Renal pelvis (tissue), 12 donors: Measurements from ENCODE around the gene ZNF561. TPM values are rescaled to one million over a fixed set of nuclear protein-coding genes. Genes with fewer than 3 reads are reported as not detected.
"Not testable (repeated sequence)": the region's sequence is repeated elsewhere in the genome, so short reads cannot be mapped to it uniquely, and the experiment has no call there.

Experiments
- DNase-seq: peaks from one replicate; pipeline ENCODE4 v3.0.0-alpha.2; 2013
- long read RNA-seq, 16 experiments: transcript quantifications; one replicate each; lab custom pipeline, GENCODE V29; 2026
- polyA plus RNA-seq, 3 donors: library from polyadenylated mRNA; unstranded; fragments of 120-200 nt; gene quantifications; one replicate each; pipeline ENCODE4 v1.2.1, GENCODE V29; 2013; ENCODE audit not compliant: insufficient read length in 3 of 3

Gene ZNF561
- 10 to 100 TPM; 43.7 to 58.9 (median 57.6) TPM for polyA plus RNA-seq
- long read RNA-seq, donor 1, full-length matches to known transcripts, result 8 of 14 reads
- long read RNA-seq, donor 1, partial matches to known transcripts, result 6 of 14 reads
- long read RNA-seq, donor 1, other reads (novel, unspliced or antisense), result 0 of 14 reads
- long read RNA-seq, donor 2, full-length matches to known transcripts, result 8 of 19 reads
- long read RNA-seq, donor 2, partial matches to known transcripts, result 0 of 19 reads
- long read RNA-seq, donor 2, other reads (novel, unspliced or antisense), result 11 of 19 reads
- long read RNA-seq, donor 3, full-length matches to known transcripts, result 9 of 16 reads
- long read RNA-seq, donor 3, partial matches to known transcripts, result 7 of 16 reads
- long read RNA-seq, donor 3, other reads (novel, unspliced or antisense), result 0 of 16 reads
- long read RNA-seq, donor 4, full-length matches to known transcripts, result 10 of 16 reads
- long read RNA-seq, donor 4, partial matches to known transcripts, result 6 of 16 reads
- long read RNA-seq, donor 4, other reads (novel, unspliced or antisense), result 0 of 16 reads
- long read RNA-seq, donor 5, full-length matches to known transcripts, result 5 of 5 reads
- long read RNA-seq, donor 5, partial matches to known transcripts, result 0 of 5 reads
- long read RNA-seq, donor 5, other reads (novel, unspliced or antisense), result 0 of 5 reads
- long read RNA-seq, donor 6, full-length matches to known transcripts, result 4 of 4 reads
- long read RNA-seq, donor 6, partial matches to known transcripts, result 0 of 4 reads
- long read RNA-seq, donor 6, other reads (novel, unspliced or antisense), result 0 of 4 reads
- long read RNA-seq, donor 7, full-length matches to known transcripts, result 10 of 18 reads
- long read RNA-seq, donor 7, partial matches to known transcripts, result 8 of 18 reads
- long read RNA-seq, donor 7, other reads (novel, unspliced or antisense), result 0 of 18 reads
- long read RNA-seq, donor 8, full-length matches to known transcripts, result 5 of 5 reads
- long read RNA-seq, donor 8, partial matches to known transcripts, result 0 of 5 reads
- long read RNA-seq, donor 8, other reads (novel, unspliced or antisense), result 0 of 5 reads
- long read RNA-seq, donor 9, full-length matches to known transcripts, result 14 of 25 reads
- long read RNA-seq, donor 9, partial matches to known transcripts, result 0 of 25 reads
- long read RNA-seq, donor 9, other reads (novel, unspliced or antisense), result 11 of 25 reads
- long read RNA-seq, donor 10, full-length matches to known transcripts, result 5 of 11 reads
- long read RNA-seq, donor 10, partial matches to known transcripts, result 6 of 11 reads
- long read RNA-seq, donor 10, other reads (novel, unspliced or antisense), result 0 of 11 reads
- long read RNA-seq, donor 11, full-length matches to known transcripts, result 5 of 10 reads
- long read RNA-seq, donor 11, partial matches to known transcripts, result 5 of 10 reads
- long read RNA-seq, donor 11, other reads (novel, unspliced or antisense), result 0 of 10 reads
- long read RNA-seq, donor 12, full-length matches to known transcripts, result 14 of 14 reads
- long read RNA-seq, donor 12, partial matches to known transcripts, result 0 of 14 reads
- long read RNA-seq, donor 12, other reads (novel, unspliced or antisense), result 0 of 14 reads
- long read RNA-seq, donor 13, full-length matches to known transcripts, result 7 of 20 reads
- long read RNA-seq, donor 13, partial matches to known transcripts, result 13 of 20 reads
- long read RNA-seq, donor 13, other reads (novel, unspliced or antisense), result 0 of 20 reads
- long read RNA-seq, donor 14, result 0 reads
- long read RNA-seq, donor 15, result 0 reads
- long read RNA-seq, donor 16, full-length matches to known transcripts, result 5 of 14 reads
- long read RNA-seq, donor 16, partial matches to known transcripts, result 9 of 14 reads
- long read RNA-seq, donor 16, other reads (novel, unspliced or antisense), result 0 of 14 reads

DNA sequence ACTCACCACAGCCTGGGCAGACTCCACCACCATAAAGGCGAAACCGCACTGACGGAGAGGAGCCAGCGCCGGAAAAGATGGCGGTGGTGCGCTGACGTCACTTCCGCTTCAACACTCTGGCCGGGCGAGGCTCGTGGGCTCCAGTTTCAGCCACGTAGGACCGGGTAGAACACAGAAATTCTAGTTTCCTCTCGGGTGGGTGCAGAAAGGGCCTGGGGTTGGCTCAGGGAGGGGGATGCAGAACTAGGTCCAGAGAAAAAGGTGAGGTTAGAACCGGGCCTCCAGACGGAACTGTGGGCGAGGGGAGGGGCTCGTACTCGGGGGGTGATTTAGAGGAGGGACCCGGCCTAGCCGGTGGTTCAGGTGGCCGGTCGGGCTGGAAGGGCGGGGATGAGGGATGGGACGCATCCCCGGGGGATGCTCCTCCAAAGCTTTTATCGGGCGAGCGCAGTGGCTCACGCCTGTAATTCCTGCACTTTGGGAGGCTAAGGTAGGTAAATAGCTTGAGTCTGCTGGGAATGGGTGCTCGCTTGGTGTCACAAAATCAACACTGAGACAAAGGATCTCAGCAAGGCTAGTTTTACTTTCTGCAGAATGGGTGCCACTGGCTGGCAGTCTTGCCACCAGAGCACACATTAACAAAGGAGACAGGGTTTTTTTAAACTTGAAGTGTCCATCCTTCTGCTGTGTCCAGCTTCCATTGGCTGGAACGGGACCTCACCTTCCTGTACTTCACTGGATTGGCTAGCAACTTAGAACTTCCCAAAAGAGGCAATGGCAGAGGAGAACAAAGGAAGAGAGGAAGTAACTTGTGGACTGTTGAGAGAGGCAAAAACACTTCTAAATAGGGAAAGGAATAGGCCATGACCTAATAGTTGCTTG lies at the start of gene ZNF561:
Gene ZNF561, minus strand, starts transcription at position 77 of the 882 bp plus-strand sequence. CDS start 1,776 bp downstream, outside the sequence.
- DNase-seq, result peak; percentile 90

DNA sequence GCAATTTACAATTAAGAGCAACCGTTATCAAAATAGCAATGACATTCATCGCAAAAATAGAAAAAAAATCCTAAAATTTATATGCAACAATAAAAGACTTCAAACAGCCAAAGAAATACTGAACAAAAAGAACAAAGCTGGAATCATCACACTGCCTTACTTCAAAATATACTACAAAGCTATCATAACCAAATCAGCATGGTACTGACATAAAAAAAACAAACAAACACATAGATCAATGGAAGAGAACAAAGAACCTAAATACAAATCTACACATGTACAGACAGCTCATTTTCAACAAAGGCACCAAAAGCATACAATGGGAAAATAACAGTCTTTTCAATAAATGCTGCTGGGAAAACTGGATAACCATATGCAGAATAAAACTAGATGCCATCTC lies 47.5 kb upstream of the ZNF561 start:
- DNase-seq, result no peak

DNA sequence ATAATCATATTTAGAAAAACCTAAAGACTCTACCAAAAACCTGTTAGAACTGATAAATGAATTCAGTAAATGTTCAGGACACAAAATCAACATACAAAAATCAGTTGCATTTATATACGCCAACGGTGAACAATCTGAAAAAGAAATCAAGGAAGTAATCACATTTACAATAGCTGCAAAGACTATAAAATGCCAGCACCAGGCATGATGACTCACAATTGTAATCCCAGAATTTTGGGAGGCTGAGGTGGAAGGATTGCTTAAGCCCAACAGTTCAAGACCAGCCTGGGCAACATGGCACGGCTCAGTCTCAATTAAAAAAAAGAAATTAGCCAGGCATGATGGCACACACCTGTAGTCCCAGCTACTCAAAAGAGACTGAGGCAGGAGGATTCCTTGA lies 46.9 kb upstream of the ZNF561 start:
- DNase-seq, result no peak

DNA sequence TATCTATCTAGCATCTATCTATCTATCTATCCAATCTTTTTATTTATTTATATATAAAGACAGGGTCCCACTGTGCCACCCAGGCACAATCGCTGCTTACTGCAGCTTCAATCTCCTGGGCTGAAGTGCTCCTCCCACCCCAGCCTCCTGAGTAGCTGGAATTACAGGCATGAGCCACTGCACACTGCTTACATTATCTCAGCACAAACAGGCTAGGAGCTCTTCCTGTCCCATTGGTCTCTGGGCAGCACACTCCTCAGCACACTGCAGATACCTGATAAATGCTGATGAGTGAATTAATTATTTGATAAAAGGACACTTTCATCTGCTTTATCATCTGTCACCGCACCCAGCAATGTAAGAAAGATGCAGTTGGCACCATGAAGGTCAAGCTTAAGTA lies 37.7 kb upstream of the ZNF561 start:
- no peak for DNase-seq

DNA sequence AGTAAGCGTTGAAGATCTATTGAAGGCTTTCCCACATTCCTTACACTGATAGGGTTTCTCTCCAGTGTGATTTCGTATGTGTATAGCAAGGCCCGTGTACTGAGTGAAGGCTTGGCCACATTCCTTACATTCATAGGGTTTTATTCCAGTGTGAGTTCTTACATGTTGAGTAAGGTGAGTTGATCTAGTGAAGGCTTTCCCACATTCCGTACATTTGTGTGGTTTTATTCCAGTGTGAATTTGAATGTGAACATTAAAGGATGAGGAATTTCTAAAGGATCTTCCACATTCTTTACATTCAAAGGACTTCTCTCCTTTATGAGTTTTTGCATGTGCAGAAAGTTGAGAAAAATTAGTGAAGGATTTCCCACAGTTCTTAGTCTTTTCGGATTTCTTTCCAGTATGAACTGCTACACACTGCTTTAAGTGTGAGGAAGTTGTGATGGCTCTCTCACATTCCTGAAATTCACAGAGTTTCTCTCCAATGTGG lies 32.1 kb upstream of the ZNF561 start:
- not testable (repeated sequence) for DNase-seq

DNA sequence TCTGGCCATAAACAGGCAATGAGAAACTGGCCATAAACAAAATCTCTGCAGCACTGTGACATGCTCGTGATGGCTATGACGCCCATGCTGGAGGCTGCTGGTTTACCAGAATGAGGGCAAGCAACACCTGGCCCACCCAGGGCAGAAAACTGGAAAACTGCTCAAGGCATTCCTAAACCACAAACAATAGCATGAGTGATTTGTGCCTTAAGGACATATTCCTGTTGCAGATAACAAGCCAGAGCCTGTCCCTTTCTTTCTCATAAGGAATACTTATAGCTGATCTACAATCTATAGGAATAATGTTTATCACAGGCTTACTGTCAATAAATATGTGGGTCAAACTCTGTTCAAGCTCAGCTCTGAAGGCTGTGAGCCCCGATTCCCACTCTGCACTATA lies 30.4 kb upstream of the ZNF561 start:
- DNase-seq, result not testable (repeated sequence)

DNA sequence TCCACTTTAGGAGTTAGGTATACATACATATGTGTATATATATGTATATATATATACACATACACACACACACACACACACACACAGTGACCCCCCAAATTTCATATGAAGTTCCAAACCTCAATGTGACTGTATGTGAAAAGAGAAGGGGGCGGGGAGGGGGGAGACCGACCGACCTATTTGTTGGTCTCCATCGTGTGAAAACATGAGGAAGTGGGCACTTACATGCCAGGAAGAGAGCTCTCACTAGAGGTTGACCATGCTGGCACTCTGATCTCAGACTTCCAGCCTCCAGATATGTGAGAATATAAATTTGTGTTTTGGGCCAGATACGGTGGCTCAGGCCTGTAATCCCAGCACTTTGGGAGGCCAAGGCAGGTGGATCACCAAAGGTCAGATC lies 29.3 kb upstream of the ZNF561 start:
- DNase-seq, result no peak

DNA sequence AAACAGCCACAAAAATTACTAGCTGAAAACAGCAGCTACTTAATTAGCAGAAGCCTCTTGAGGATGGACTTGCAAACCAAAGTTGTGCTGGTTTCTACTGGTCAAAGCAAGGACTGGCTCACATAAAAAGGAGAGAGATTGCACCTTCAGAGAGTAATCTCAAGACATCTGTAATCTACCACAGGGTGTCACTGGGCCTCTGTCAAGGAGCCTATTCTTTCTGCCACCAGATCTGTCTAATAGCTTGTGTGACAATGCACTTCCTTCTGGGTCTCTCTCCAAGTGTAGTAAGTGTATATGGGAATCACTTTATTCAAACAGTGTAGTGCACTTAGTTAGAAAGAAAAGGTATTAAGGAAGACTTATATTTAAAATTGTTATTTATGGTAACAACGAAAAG lies 24.4 kb upstream of the ZNF561 start:
- DNase-seq, result no peak

DNA sequence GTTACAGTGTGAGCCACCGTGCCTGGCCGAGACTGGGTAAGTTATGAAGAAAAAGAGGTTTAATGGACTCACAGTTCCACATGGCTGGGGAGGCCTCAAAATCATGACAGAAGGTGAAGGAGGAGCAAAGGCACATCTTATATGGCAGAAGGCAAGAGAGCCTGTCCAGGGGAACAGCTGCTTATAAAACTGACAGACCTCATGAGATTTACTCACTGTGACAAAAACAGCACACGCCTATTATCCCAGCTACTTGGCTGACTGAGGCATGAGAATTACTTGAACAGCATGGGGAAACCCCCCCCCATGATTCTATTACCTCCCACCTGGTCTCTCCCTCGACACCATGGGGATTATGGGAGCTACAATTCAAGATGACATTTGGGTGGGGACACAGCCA lies 23.4 kb upstream of the ZNF561 start:
- DNase-seq, result no peak

DNA sequence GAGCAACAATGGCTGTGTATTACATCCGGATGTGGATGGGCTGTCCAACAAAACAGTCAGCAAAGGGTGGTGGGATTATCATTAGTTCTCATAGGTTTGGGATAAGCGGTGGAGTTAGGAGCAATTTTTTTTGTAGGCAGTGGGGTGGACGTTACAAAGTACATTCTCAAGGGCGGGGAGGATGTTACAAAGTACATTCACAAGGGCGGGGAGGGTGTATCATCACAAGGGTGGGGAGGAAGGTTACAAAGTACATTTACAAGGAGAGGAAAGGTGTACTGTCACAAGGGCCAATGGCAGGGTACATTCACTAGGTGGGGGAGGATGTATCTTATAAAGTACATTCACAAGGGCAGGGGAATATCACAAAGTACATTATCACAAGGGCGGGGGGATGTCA lies 20.8 kb upstream of the ZNF561 start:
- DNase-seq, result no peak

DNA sequence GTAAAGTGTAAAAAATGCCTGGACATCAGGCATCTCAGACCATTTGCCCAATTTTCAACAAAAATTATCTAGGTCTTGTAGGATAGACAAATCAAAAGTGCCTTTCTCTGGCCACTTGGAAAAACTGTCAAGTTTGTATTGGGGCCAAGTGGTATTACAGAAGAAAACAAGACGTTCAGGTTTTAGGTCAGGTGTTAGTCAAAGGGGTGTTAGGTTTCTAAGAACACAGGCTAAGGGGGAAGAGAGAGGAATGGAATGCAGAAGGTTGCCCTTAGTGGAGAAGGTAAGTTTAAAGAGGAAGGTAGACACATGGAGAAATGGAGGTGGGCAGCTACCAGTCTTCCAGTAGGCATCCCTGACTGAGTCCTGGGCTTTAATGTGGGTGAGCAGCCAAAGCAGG lies 19.9 kb upstream of the ZNF561 start:
- no peak for DNase-seq

DNA sequence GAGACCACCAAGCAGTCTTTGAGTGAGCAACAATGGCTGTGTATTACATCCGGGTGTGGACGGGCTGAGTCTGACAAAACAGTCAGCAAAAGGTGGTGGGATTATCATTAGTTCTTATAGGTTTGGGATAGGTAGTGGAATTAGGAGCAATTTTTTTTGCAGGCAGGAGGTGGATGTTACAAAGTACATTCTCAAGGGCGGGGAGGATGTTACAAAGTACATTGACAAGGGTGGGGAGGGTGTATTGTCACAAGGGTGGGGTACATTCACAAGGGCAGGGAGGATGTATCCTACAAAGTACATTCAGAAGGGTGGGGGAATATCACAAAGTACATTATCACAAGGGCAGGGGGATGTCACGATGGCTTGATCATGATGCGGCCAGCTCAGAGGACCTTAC lies 15.0 kb upstream of the ZNF561 start:
- DNase-seq, result no peak

DNA sequence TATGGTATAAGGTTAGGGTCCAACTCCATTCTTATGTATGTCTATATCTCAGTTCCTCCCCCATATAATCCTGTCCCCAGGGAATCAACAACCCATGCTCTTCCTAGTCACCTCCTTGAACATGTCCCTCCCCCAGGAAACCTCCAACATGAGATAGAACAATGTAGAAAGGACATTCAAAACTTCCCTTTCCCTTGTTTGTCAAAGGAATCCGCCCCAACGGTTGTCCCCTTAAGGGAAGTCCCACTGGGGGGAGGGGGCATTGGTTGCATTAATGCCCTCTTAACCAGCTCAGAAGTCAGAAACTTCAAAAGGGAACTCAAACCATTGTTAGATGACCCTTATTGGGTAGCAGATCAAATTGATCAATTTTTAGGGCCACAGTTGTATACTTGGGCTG lies 6.8 kb upstream of the ZNF561 start:
- no peak for DNase-seq

DNA sequence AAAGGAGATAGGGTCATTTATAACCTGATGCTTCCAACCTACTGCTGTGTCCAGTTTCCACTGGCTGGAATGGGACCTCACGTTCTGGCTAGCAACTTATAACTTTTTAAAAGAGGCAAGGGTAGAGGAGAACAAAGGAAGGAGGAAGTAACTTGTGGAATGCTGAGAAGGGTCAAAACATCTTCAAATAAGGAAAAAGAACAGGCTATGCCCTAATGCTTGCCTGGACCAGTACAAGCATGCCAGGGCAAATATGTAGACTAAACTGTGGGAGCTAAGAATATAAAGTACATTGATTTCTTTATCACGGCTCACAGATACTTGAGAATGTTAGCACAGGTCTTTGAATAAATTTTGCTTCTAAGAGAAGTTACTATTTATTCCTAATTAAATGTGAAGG lies 1.5 kb upstream of the ZNF561 start:
- DNase-seq, result no peak

DNA sequence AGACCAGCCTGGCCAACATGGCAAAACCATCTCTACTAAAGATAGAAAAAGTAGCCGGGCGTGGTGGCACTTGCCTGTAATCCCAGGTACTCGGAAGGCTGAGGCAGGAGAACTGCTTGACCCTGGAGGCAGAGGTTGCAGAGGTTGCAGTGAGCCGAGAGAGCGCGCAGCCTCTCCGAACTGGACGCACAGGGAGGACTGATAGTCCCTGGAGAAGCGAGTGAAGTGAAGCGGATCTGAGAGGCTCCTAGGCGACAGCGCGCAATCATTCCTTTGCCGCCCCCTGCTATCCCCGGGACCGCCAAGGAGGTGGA lies 233 bp downstream of the ZNF561 start:
- no peak for DNase-seq

DNA sequence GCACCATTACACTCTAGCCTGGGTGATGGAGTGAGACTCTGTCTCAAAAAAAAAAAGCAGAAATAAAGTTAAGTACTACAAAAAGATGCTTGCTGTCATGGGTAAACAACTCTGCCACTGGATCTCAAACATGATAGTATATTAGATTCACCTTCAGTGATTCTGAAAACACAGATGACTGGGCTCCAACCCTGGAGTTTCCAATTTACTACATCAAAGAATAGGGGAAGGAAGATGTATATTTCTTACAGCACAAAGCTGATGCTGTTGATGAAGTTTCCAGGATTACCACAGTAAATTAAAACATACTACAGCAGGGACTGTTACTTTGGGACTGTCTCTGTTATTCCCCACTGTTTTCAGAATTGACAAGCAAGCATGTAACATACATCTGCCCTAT lies 5.2 kb downstream of the ZNF561 start:
- no peak for DNase-seq

DNA sequence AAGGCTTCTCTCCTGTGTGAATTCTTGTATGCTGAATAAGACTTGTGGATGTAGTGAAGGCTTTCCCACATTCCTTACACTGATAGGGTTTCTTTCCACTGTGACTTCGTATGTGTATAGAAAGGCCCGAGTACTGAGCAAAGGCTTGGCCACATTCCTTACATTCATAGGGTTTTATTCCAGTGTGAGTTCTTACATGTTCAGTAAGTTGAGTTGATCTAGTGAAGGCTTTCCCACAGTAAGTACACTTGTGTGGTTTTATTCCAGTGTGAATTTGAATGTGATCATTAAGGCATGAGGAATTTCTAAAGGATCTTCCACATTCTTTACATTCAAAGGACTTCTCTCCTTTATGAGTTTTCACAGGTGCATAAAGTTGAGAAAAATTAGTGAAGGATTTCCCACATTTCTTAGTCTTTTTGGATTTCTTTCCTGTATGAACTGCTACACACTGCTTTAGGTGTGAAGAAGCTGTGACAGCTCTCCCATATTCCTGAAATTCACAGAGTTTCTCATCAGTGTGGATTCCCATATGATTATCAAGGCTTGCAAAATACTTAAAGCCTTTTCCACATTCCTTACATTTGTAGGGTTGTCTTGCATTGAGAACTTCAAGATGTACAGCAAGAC lies 10.4 kb downstream of the ZNF561 start:
- no peak for DNase-seq

DNA sequence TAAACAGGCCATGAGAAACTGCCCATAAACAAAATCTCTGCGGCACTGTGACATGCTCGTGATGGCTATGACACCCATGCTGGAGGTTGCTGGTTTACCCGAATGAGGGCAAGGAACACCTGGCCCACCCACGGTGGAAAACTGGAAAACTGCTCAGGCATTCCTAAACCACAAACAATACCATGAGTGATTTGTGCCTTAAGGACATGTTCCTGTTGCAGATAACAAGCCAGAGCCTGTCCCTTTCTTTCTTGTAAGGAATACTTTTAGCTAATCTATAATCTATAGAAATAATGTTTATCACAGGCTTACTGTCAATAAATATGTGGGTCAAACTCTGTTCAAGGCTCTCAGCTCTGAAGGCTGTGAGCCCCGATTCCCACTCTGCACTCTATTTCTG lies 12.1 kb downstream of the ZNF561 start:
- no peak for DNase-seq

DNA sequence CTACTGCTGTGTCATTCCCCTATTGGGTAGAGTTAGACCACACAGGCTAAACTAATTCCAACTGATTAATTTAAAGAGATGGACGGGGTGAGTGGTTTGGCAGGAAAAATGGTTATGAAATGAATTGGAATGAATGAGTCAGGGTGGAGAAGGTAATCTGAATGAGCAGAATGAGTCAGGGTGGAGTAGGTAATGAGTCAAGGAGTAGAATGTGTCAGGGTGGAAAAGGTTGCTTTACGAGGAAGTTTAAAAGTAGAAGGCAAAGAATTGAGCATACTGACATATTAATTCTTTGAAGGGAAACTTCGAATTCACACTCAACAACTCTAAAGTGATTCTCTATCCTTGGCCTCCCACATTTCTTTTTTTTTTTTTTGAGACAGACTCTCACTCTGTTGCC lies 24.0 kb downstream of the ZNF561 start:
- no peak for DNase-seq
